Mesendoderm (in vitro differentiated cells): Measurements from ENCODE around the gene SFXN4.
A peak's percentile ranks its signal among the peaks of the same experiment; 100 is the strongest.

ENCODE experiments used
- DNase-seq: peaks from one replicate; pipeline ENCODE4 v3.0.0; 2013
- H2AK5ac ChIP-seq: 2 replicates; pipeline ENCODE4 v1.6.1; 2013; ENCODE audit warnings: low read length, inconsistent platforms
- H2BK120ac ChIP-seq: 2 replicates; pipeline ENCODE4 v1.6.1; 2013; ENCODE audit warnings: low read depth, mild to moderate bottlenecking, low read length, moderate library complexity, mixed read lengths
- H2BK15ac ChIP-seq: replicated peaks from 2 replicates; pipeline ENCODE4 v1.6.1; 2013; ENCODE audit warnings: low read depth, mild to moderate bottlenecking, moderate library complexity
- H2BK5ac ChIP-seq: 2 replicates; pipeline ENCODE4 v1.6.1; 2013; ENCODE audit warnings: low read length, inconsistent platforms
- H3K18ac ChIP-seq: 2 replicates; pipeline ENCODE4 v1.6.1; 2013; ENCODE audit warnings: mild to moderate bottlenecking, low read length, mixed read lengths
- H3K23ac ChIP-seq: one replicate; pipeline ENCODE4 v1.6.1; 2013; ENCODE audit warnings: low read length
- H3K27ac ChIP-seq: 2 replicates; pipeline ENCODE4 v1.5.1; 2013; ENCODE audit warnings: low read depth, mild to moderate bottlenecking, inconsistent platforms, low read length, moderate library complexity
- H3K27me3 ChIP-seq: 2 replicates; pipeline ENCODE4 v1.6.1; 2013; ENCODE audit warnings: low read length, control low read depth, mild to moderate bottlenecking, inconsistent platforms; ENCODE audit not compliant: insufficient read depth, poor library complexity
- H3K36me3 ChIP-seq: 2 replicates; pipeline ENCODE4 v1.6.1; 2013; ENCODE audit warnings: low read length, inconsistent platforms; ENCODE audit not compliant: control insufficient read depth, insufficient read depth
- H3K4ac ChIP-seq: one replicate; pipeline ENCODE4 v1.6.1; 2013; ENCODE audit warnings: low read depth, mild to moderate bottlenecking, low read length, moderate library complexity
- H3K4me1 ChIP-seq: 2 replicates; pipeline ENCODE4 v1.6.1; 2013; ENCODE audit warnings: low read depth, low read length, inconsistent platforms; ENCODE audit not compliant: control insufficient read depth
- H3K4me2 ChIP-seq: 2 replicates; pipeline ENCODE4 v1.6.1; 2013; ENCODE audit warnings: low read length
- H3K4me3 ChIP-seq: 2 replicates; pipeline ENCODE4 v1.5.1; 2013; ENCODE audit warnings: mild to moderate bottlenecking, low read length
- H3K56ac ChIP-seq: one replicate; pipeline ENCODE4 v1.6.1; 2013; ENCODE audit warnings: low read length
- H3K79me1 ChIP-seq: 2 replicates; pipeline ENCODE4 v1.6.1; 2013; ENCODE audit warnings: low read length, inconsistent platforms
- H3K79me2 ChIP-seq: 2 replicates; pipeline ENCODE4 v1.6.1; 2013; ENCODE audit warnings: mild to moderate bottlenecking, low read length; ENCODE audit not compliant: control insufficient read depth, insufficient read depth
- H3K9ac ChIP-seq: 2 replicates; pipeline ENCODE4 v1.6.1; 2013; ENCODE audit warnings: low read length, inconsistent platforms
- H4K5ac ChIP-seq: one replicate; pipeline ENCODE4 v1.6.1; 2013; ENCODE audit warnings: low read length
- H4K8ac ChIP-seq: one replicate; pipeline ENCODE4 v1.6.1; 2013; ENCODE audit warnings: low read depth, mild to moderate bottlenecking, control low read depth, low read length, moderate library complexity
- WGBS: extraction: QIAGEN DNeasy Blood & Tissue Kit; methylation state at CpG from one replicate; pipeline ENCODE4 v1.1.7; 2013; ENCODE audit warnings: low lambda C conversion rate, missing lambda C conversion rate; ENCODE audit not compliant: insufficient coverage; ENCODE audit errors: extremely low coverage; 5-methylcytosine and 5-hydroxymethylcytosine counted together

Gene SFXN4

GRCh38 chr10:119209035-119209735 is 43.7 kb upstream of the SFXN4 start:
- peaks cover 8% of the 10 kb centered on the region for H3K4me1 ChIP-seq
- DNase-seq, result peak; percentile 78
- H2BK15ac ChIP-seq, result no peak overlapping the region
- no peaks in the 10 kb centered on the region for H3K79me2 ChIP-seq
- peak overlapping the region; percentile 65 for H3K18ac ChIP-seq
- H3K27me3 ChIP-seq, result peaks cover 8% of the 10 kb centered on the region
- no peak overlapping the region for H3K4ac ChIP-seq
- H3K4me2 ChIP-seq, result peak overlapping the region; percentile 9
- H3K36me3 ChIP-seq, result no peaks in the 10 kb centered on the region
- no peak overlapping the region for H3K4me3 ChIP-seq
- no peak overlapping the region for H2AK5ac ChIP-seq
- H3K23ac ChIP-seq, result peak overlapping the region; percentile 15
- no peak overlapping the region for H4K5ac ChIP-seq
- H2BK120ac ChIP-seq, result no peak overlapping the region
- H3K9ac ChIP-seq, result peak overlapping the region; percentile 52
- H3K27ac ChIP-seq, result no peak overlapping the region
- peak overlapping the region; percentile 30 for H3K56ac ChIP-seq
- H3K79me1 ChIP-seq, result no peaks in the 10 kb centered on the region
- H4K8ac ChIP-seq, result no peak overlapping the region
- no peak overlapping the region for H2BK5ac ChIP-seq
- WGBS, result no CpG with 5 or more reads among the region's 15 CpGs

DNA sequence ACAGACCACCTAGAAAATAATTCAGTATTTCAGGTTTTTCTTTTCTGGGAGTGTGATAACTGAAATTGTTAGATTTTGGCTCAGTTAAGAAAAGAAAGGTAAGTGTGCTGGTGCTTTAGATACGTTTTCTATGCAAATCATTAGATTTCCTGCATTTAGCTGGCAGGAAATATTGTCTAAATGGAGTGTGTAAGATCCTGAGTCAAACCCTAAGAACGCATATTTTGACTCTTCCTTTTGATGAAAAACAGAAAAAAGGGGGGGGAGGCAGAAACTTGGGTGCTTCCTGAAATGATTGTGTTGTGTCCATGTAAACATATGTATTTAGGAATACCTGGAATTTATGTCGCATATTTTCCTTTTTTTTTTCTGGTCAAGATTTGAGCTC is 43.0 kb upstream of the SFXN4 start:
- Histone ChIP-seq H3K4me1 (peaks cover 8% of the 10 kb centered on the region), H3K27ac (no peak overlapping the region), H3K18ac (no peak overlapping the region), H3K23ac (no peak overlapping the region), H2BK120ac (no peak overlapping the region), H3K36me3 (no peaks in the 10 kb centered on the region), H2BK15ac (no peak overlapping the region), H3K9ac (peak overlapping the region; percentile 63), H3K27me3 (peaks cover 8% of the 10 kb centered on the region), H4K5ac (no peak overlapping the region), H3K4ac (no peak overlapping the region), H3K79me2 (no peaks in the 10 kb centered on the region), H3K4me2 (peak overlapping the region; percentile 23), H3K79me1 (no peaks in the 10 kb centered on the region), H3K4me3 (no peak overlapping the region), H2AK5ac (no peak overlapping the region), H3K56ac (peak overlapping the region; percentile 30), H2BK5ac (no peak overlapping the region), H4K8ac (no peak overlapping the region)
- no peak for DNase-seq
- WGBS, result no CpG with 5 or more reads among the region's 3 CpGs

GRCh38 chr10:119207713-119208552 is 42.4 kb upstream of the SFXN4 start:
- peaks cover 8% of the 10 kb centered on the region for H3K4me1 ChIP-seq
- H4K8ac ChIP-seq, result no peak overlapping the region
- H3K27ac ChIP-seq, result peak overlapping the region; percentile 17
- no peak overlapping the region for H2BK120ac ChIP-seq
- no peaks in the 10 kb centered on the region for H3K79me2 ChIP-seq
- no peak overlapping the region for H3K18ac ChIP-seq
- H3K4ac ChIP-seq, result no peak overlapping the region
- H3K79me1 ChIP-seq, result no peaks in the 10 kb centered on the region
- no peak overlapping the region for H3K23ac ChIP-seq
- H3K36me3 ChIP-seq, result no peaks in the 10 kb centered on the region
- H2BK15ac ChIP-seq, result no peak overlapping the region
- no peak overlapping the region for H4K5ac ChIP-seq
- H2AK5ac ChIP-seq, result no peak overlapping the region
- peak overlapping the region; percentile 63 for H3K9ac ChIP-seq
- DNase-seq, result no peak
- WGBS, result no CpG with 5 or more reads among the region's 62 CpGs
- H3K27me3 ChIP-seq, result peaks cover 8% of the 10 kb centered on the region
- peak overlapping the region; percentile 46 for H3K4me3 ChIP-seq
- H3K4me2 ChIP-seq, result peak overlapping the region; percentile 23
- H2BK5ac ChIP-seq, result no peak overlapping the region
- peak overlapping the region; percentile 73 for H3K56ac ChIP-seq

- no peak within 1 kb of the TSS for H4K5ac ChIP-seq
- no peaks in the 10 kb centered on the region for H3K36me3 ChIP-seq
- no peak within 1 kb of the TSS for H2AK5ac ChIP-seq
- DNase-seq, result peak; percentile 98
- peak within 1 kb of the TSS; percentile 52 for H3K4me2 ChIP-seq
- no peaks in the 10 kb centered on the region for H3K79me1 ChIP-seq
- peak within 1 kb of the TSS; percentile 97 for H3K4ac ChIP-seq
- peak within 1 kb of the TSS; percentile 99 for H3K18ac ChIP-seq
- H3K4me1 ChIP-seq, result peaks cover 8% of the 10 kb centered on the region
- peaks cover 8% of the 10 kb centered on the region for H3K27me3 ChIP-seq
- peak within 1 kb of the TSS; percentile 78 for H4K8ac ChIP-seq
- WGBS, result no CpG with 5 or more reads among the region's 34 CpGs
- H3K23ac ChIP-seq, result no peak within 1 kb of the TSS
- peak within 1 kb of the TSS; percentile 46 for H3K4me3 ChIP-seq
- H2BK5ac ChIP-seq, result peak within 1 kb of the TSS; percentile 55
- H3K27ac ChIP-seq, result peak within 1 kb of the TSS; percentile 90
- no peaks in the 10 kb centered on the region for H3K79me2 ChIP-seq
- no peak within 1 kb of the TSS for H2BK15ac ChIP-seq
- peak within 1 kb of the TSS; percentile 88 for H3K56ac ChIP-seq
- H2BK120ac ChIP-seq, result peak within 1 kb of the TSS; percentile 66
- H3K9ac ChIP-seq, result peak within 1 kb of the TSS; percentile 80
Observed at GRCh38 chr10:119207366-119207666, 41.8 kb upstream of the SFXN4 start, which contains the start of gene GRK5. Gene GRK5, plus strand, starts transcription at chr10:119207571. Its CDS starts 347 bp downstream, at chr10:119207918.

DNA sequence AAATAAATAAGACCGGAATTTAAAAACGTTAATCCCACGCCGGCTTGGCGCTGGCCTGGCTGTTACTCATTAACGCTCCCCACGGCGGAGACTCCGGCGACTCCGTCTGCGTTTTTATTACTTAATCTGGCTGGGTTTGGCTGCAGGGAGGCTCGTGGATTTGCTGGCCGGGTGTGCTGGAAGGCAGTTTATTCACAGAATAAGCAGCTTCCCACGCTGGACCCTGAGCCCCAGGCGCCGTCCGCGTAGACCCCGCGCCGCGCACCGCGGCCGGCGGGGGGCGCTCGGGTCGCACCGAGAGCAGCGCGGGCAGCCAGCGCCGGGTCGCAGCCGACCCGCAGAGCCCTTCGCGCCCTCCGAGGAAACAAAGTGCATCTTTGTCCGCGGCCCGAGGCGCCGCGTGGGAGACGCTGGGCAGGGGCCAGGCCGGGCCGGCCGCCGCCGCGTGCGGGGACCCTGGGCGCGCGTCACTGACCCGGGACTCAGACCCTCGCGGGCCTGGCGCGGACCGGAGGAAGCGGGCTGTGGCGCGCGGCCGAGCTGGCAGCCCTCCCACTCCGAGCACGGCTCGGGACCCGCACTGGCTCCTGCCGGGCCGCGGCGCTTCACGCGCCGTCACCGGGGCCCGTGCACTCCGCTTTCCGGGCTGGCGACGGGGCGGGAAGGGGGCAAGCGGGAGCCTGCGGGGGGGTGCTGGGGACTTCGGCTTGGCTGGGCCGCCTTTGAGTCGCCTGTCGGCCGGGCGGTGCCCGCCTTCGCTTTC is 41.3 kb upstream of the SFXN4 start:
- Histone ChIP-seq H2BK120ac (peak overlapping the region; percentile 66), H3K4me2 (peak overlapping the region; percentile 52), H3K79me2 (no peaks in the 10 kb centered on the region), H2AK5ac (no peak overlapping the region), H3K4me1 (peaks cover 7% of the 10 kb centered on the region), H4K8ac (peak overlapping the region; percentile 78), H3K79me1 (no peaks in the 10 kb centered on the region), H3K36me3 (no peaks in the 10 kb centered on the region), H2BK15ac (no peak overlapping the region), H3K4ac (peak overlapping the region; percentile 97), H3K56ac (peak overlapping the region; percentile 88), H2BK5ac (peak overlapping the region; percentile 55), H3K4me3 (peak overlapping the region; percentile 44), H4K5ac (no peak overlapping the region), H3K27ac (peak overlapping the region; percentile 90), H3K23ac (no peak overlapping the region), H3K9ac (peak overlapping the region; percentile 80), H3K18ac (peak overlapping the region; percentile 99), H3K27me3 (peaks cover 8% of the 10 kb centered on the region)
- WGBS, result no CpG with 5 or more reads among the region's 97 CpGs
- DNase-seq, result peak; percentile 72
